Measurements from ENCODE around the gene SNRNP48.

Gene SNRNP48

GRCh38 chr6:7556394-7557106, 33.4 kb upstream of the SNRNP48 start:
- Histone ChIP-seq H3K9ac (no peak overlapping the region), H3K79me2 (ENCODE audit: insufficient read depth, low read depth) (no peaks in the 10 kb centered on the region), H3K4me3 (IDR thresholded peaks at IDR 0.05; ENCODE audit: insufficient read depth, low read depth, low read length) (no peak overlapping the region), H3K4me1 (ENCODE audit: low read depth, poor library complexity, severe bottlenecking) (no peaks in the 10 kb centered on the region), H4K20me1 (ENCODE audit: insufficient read depth) (no peaks in the 10 kb centered on the region), H2AFZ (ENCODE audit: low read depth) (no peak overlapping the region), H3K36me3 (ENCODE audit: insufficient read depth) (no peaks in the 10 kb centered on the region), H3K4me2 (no peak overlapping the region), H3K27ac (no peak overlapping the region), H3K27me3 (ENCODE audit: insufficient read depth, low read depth) (no peaks in the 10 kb centered on the region)
- no peak for TF ChIP-seq CTCF (conservative IDR thresholded peaks at IDR 0.05; ENCODE audit: low read depth, low read length)

GRCh38 chr6:7557652-7558051, 32.3 kb upstream of the SNRNP48 start:
- Histone ChIP-seq H3K4me1 (ENCODE audit: low read depth, poor library complexity, severe bottlenecking) (no peaks in the 10 kb centered on the region), H3K79me2 (ENCODE audit: insufficient read depth, low read depth) (no peaks in the 10 kb centered on the region), H3K27me3 (ENCODE audit: insufficient read depth, low read depth) (no peaks in the 10 kb centered on the region), H3K4me2 (no peak overlapping the region), H2AFZ (ENCODE audit: low read depth) (no peak overlapping the region), H3K9ac (no peak overlapping the region), H3K36me3 (ENCODE audit: insufficient read depth) (no peaks in the 10 kb centered on the region), H3K27ac (no peak overlapping the region), H3K4me3 (IDR thresholded peaks at IDR 0.05; ENCODE audit: insufficient read depth, low read depth, low read length) (no peak overlapping the region), H4K20me1 (ENCODE audit: insufficient read depth) (no peaks in the 10 kb centered on the region)
- TF ChIP-seq CTCF (conservative IDR thresholded peaks at IDR 0.05; ENCODE audit: low read depth, low read length) = no peak

DNA sequence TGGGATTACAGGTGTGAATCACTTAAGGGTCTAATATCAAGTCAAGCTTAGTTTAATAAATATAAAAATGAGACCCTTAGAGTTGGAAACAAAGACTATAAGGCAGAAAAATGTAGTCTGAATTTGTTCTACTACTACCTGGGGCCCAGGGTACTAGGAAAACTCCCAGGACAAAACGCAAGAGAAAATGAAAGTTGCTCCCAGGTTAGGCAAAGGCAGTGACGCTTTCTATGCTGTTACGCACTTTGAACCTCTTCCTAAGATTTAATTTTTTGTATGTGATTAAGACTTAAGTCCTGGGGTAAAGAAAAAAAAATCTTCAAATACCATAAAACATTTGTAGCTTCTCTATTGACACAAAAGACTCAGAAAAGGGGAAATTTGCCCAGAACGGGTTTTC, 31.2 kb upstream of the SNRNP48 start:
- H3K27me3 ChIP-seq (ENCODE audit: insufficient read depth, low read depth) = no peaks in the 10 kb centered on the region
- no peaks in the 10 kb centered on the region for H3K36me3 ChIP-seq (ENCODE audit: insufficient read depth)
- no peak overlapping the region for H3K27ac ChIP-seq
- H3K4me2 ChIP-seq = no peak overlapping the region
- no peak for TF ChIP-seq CTCF (conservative IDR thresholded peaks at IDR 0.05; ENCODE audit: low read depth, low read length)
- no peak overlapping the region for H3K9ac ChIP-seq
- no peak overlapping the region for H3K4me3 ChIP-seq (IDR thresholded peaks at IDR 0.05; ENCODE audit: insufficient read depth, low read depth, low read length)
- H2AFZ ChIP-seq (ENCODE audit: low read depth) = no peak overlapping the region
- no peaks in the 10 kb centered on the region for H4K20me1 ChIP-seq (ENCODE audit: insufficient read depth)
- H3K4me1 ChIP-seq (ENCODE audit: low read depth, poor library complexity, severe bottlenecking) = no peaks in the 10 kb centered on the region
- no peaks in the 10 kb centered on the region for H3K79me2 ChIP-seq (ENCODE audit: insufficient read depth, low read depth)

- Histone ChIP-seq H3K79me2 (ENCODE audit: insufficient read depth, low read depth) (no peaks in the 10 kb centered on the region), H3K4me3 (IDR thresholded peaks at IDR 0.05; ENCODE audit: insufficient read depth, low read depth, low read length) (no peak overlapping the region), H3K27me3 (ENCODE audit: insufficient read depth, low read depth) (no peaks in the 10 kb centered on the region), H3K9ac (no peak overlapping the region), H2AFZ (ENCODE audit: low read depth) (no peak overlapping the region), H3K36me3 (ENCODE audit: insufficient read depth) (no peaks in the 10 kb centered on the region), H3K4me1 (ENCODE audit: low read depth, poor library complexity, severe bottlenecking) (no peaks in the 10 kb centered on the region), H4K20me1 (ENCODE audit: insufficient read depth) (no peaks in the 10 kb centered on the region), H3K4me2 (no peak overlapping the region), H3K27ac (no peak overlapping the region)
- no peak for TF ChIP-seq CTCF (conservative IDR thresholded peaks at IDR 0.05; ENCODE audit: low read depth, low read length)
These were observed 30.8 kb upstream of the SNRNP48 start for GRCh38 chr6:7559196-7559595.

Data from KMS-11 (cell line).